Measurements from ENCODE around the gene APOC4. TPM values are rescaled to one million over a fixed set of nuclear protein-coding genes. Genes with fewer than 3 reads are reported as not detected.
A peak's percentile ranks its signal among the peaks of the same experiment; 100 is the strongest.

The APOC4 gene
- total RNA-seq, 1 experiment from 2014 or later: not detected

GRCh38 chr19:44975444-44975843 lies 33.4 kb downstream of the APOC4 start:
- in situ Hi-C loops (cut with HindIII; ENCODE audit: low pct_unique_long_range_greater_than_20kb, low sequenced_read_pairs): no loop called here
- DNase-seq (ENCODE audit: low read depth, low spot score): no peak

GRCh38 chr19:44984005-44984404 lies 42.0 kb downstream of the APOC4 start:
- no peak for DNase-seq (ENCODE audit: low read depth, low spot score)
- in situ Hi-C loops (cut with HindIII; ENCODE audit: low pct_unique_long_range_greater_than_20kb, low sequenced_read_pairs): no loop called here

GRCh38 chr19:44985445-44985844 lies 43.4 kb downstream of the APOC4 start:
- no peak for DNase-seq (ENCODE audit: low read depth, low spot score)
- in situ Hi-C loops (cut with HindIII; ENCODE audit: low pct_unique_long_range_greater_than_20kb, low sequenced_read_pairs): no loop called here

- no peak for DNase-seq (ENCODE audit: low read depth, low spot score)
- in situ Hi-C loops (cut with HindIII; ENCODE audit: low pct_unique_long_range_greater_than_20kb, low sequenced_read_pairs): no loop called here
These were observed 44.4 kb downstream of the APOC4 start for GRCh38 chr19:44986389-44986788.

GRCh38 chr19:44987148-44987675 lies 45.2 kb downstream of the APOC4 start:
- no peak for DNase-seq (ENCODE audit: low read depth, low spot score)

GRCh38 chr19:44988273-44988672 lies 46.2 kb downstream of the APOC4 start:
- no peak for DNase-seq (ENCODE audit: low read depth, low spot score)
- in situ Hi-C loops (cut with HindIII; ENCODE audit: low pct_unique_long_range_greater_than_20kb, low sequenced_read_pairs): no loop called here

More at GRCh38 chr19:44987148-44987675, 45.2 kb downstream of the APOC4 start:
- in situ Hi-C loops (cut with HindIII; ENCODE audit: low pct_unique_long_range_greater_than_20kb, low sequenced_read_pairs): no loop called here

GRCh38 chr19:44988896-44989556 lies 47.0 kb downstream of the APOC4 start:
- in situ Hi-C loops (cut with HindIII; ENCODE audit: low pct_unique_long_range_greater_than_20kb, low sequenced_read_pairs): no loop called here
- DNase-seq (ENCODE audit: low read depth, low spot score): peak; percentile 73

GRCh38 chr19:44990459-44990858 lies 48.4 kb downstream of the APOC4 start:
- in situ Hi-C loops (cut with HindIII; ENCODE audit: low pct_unique_long_range_greater_than_20kb, low sequenced_read_pairs): no loop called here
- no peak for DNase-seq (ENCODE audit: low read depth, low spot score)

- in situ Hi-C loops (cut with HindIII; ENCODE audit: low pct_unique_long_range_greater_than_20kb, low sequenced_read_pairs): no loop called here
- no peak for DNase-seq (ENCODE audit: low read depth, low spot score)
These were observed 48.9 kb downstream of the APOC4 start for GRCh38 chr19:44990966-44991365.

- no peak for DNase-seq (ENCODE audit: low read depth, low spot score)
- in situ Hi-C loops (cut with HindIII; ENCODE audit: low pct_unique_long_range_greater_than_20kb, low sequenced_read_pairs): no loop called here
These were observed 50.5 kb downstream of the APOC4 start for GRCh38 chr19:44992336-44993163.

- in situ Hi-C loops (cut with HindIII; ENCODE audit: low pct_unique_long_range_greater_than_20kb, low sequenced_read_pairs): no loop called here
- DNase-seq (ENCODE audit: low read depth, low spot score): no peak
These were observed 51.5 kb downstream of the APOC4 start for GRCh38 chr19:44993526-44993925.

- in situ Hi-C loops (cut with HindIII; ENCODE audit: low pct_unique_long_range_greater_than_20kb, low sequenced_read_pairs): no loop called here
- no peak for DNase-seq (ENCODE audit: low read depth, low spot score)
These were observed 52.0 kb downstream of the APOC4 start for GRCh38 chr19:44993926-44994537.

Other genes with a start within 250 kb of the APOC4 start
- gene CEACAM16, start 243.1 kb upstream of the APOC4 start, total RNA-seq (2014; rRNA removed; shearing (Covaris generic)): not detected in 2 replicates
- gene BCL3, start 193.5 kb upstream of the APOC4 start, total RNA-seq (2014; rRNA removed; shearing (Covaris generic)): 2.7 and 3.7 TPM in 2 replicates
- not detected in 2 replicates for gene CBLC, start 164.3 kb upstream of the APOC4 start, total RNA-seq (2014; rRNA removed; shearing (Covaris generic))
- gene BCAM, start 133.1 kb upstream of the APOC4 start, total RNA-seq (2014; rRNA removed; shearing (Covaris generic)): 1.1 and 2.1 TPM in 2 replicates
- gene NECTIN2, start 95.9 kb upstream of the APOC4 start, total RNA-seq (2014; rRNA removed; shearing (Covaris generic)): 27.3 and 32.6 TPM in 2 replicates
- gene TOMM40, start 51.0 kb upstream of the APOC4 start, total RNA-seq (2014; rRNA removed; shearing (Covaris generic)): 96.6 and 106 TPM in 2 replicates
- 225 and 263 TPM in 2 replicates for gene APOE, start 36.4 kb upstream of the APOC4 start, total RNA-seq (2014; rRNA removed; shearing (Covaris generic))
- 17.3 and 34.2 TPM in 2 replicates for gene APOC1, start 27.6 kb upstream of the APOC4 start, total RNA-seq (2014; rRNA removed; shearing (Covaris generic))
- 1.8 and 3.4 TPM in 2 replicates for gene APOC2, start 3.8 kb downstream of the APOC4 start, total RNA-seq (2014; rRNA removed; shearing (Covaris generic))
- gene CLPTM1, start 13.1 kb downstream of the APOC4 start, total RNA-seq (2014; rRNA removed; shearing (Covaris generic)): 24.8 and 35.9 TPM in 2 replicates
- 4.0 and 5.3 TPM in 2 replicates for gene RELB, start 59.2 kb downstream of the APOC4 start, total RNA-seq (2014; rRNA removed; shearing (Covaris generic))
- gene CLASRP, start 96.8 kb downstream of the APOC4 start, total RNA-seq (2014; rRNA removed; shearing (Covaris generic)): 13.7 and 28.8 TPM in 2 replicates
- 0.08 and 0.32 TPM in 2 replicates for gene ZNF296, start 134.2 kb downstream of the APOC4 start, total RNA-seq (2014; rRNA removed; shearing (Covaris generic))
- gene GEMIN7, start 137.0 kb downstream of the APOC4 start, total RNA-seq (2014; rRNA removed; shearing (Covaris generic)): 24.7 and 26.7 TPM in 2 replicates
- gene PPP1R37, start 150.9 kb downstream of the APOC4 start, total RNA-seq (2014; rRNA removed; shearing (Covaris generic)): 41.2 and 46.0 TPM in 2 replicates
- 0.03 TPM in 1 of 2 replicates, not detected in the other for gene NKPD1, start 218.7 kb downstream of the APOC4 start, total RNA-seq (2014; rRNA removed; shearing (Covaris generic))
- 22.1 and 22.3 TPM in 2 replicates for gene TRAPPC6A, start 236.0 kb downstream of the APOC4 start, total RNA-seq (2014; rRNA removed; shearing (Covaris generic))
- gene BLOC1S3, start 236.5 kb downstream of the APOC4 start, total RNA-seq (2014; rRNA removed; shearing (Covaris generic)): 3.7 and 5.3 TPM in 2 replicates